K562 (cell line): Measurements from ENCODE around the gene CDCA4. TPM values are rescaled to one million over a fixed set of nuclear protein-coding genes. Genes with fewer than 3 reads are reported as not detected.

ENCODE experiments used
- CHD1 ChIP-seq: fragments of 200-600 bp; sonication (generic); IDR thresholded peaks from one replicate; pipeline ENCODE4 v1.6.1; 2012; ENCODE audit warnings: mild to moderate bottlenecking, moderate library complexity, low read length, inconsistent platforms
- FOXA3 ChIP-seq, 2 experiments: fragments of 450-650 bp in 1 of 2; sonication (generic) in 1 of 2; formaldehyde crosslinking; IDR thresholded peaks in 1 of 2; conservative IDR thresholded peaks in 1 of 2; 2 replicates each; pipeline versions ENCODE4 v1.4.0 to v1.8.0; 2020 to 2022; ENCODE audit warnings: mild to moderate bottlenecking in 2 of 2, missing genetic modification reagents in 1 of 2
- GABPB1 ChIP-seq: sonication (generic); formaldehyde crosslinking; IDR thresholded peaks from 2 replicates; pipeline ENCODE4 v1.8.0; 2022; ENCODE audit warnings: mild to moderate bottlenecking, missing genetic modification reagents
- ILF3 ChIP-seq: fragments of 450-650 bp; IDR thresholded peaks from 2 replicates; pipeline ENCODE4 v1.6.1; 2018; ENCODE audit warnings: antibody characterized with exemption, mild to moderate bottlenecking, moderate library complexity, borderline replicate concordance
- KDM5B ChIP-seq: fragments of 200-600 bp; sonication (generic); IDR thresholded peaks from 2 replicates; pipeline ENCODE4 v1.6.1; 2012; ENCODE audit warnings: low read depth, mild to moderate bottlenecking, moderate library complexity, low read length, control low read depth, inconsistent platforms; ENCODE audit not compliant: insufficient replicate concordance
- KLF10 ChIP-seq: fragments of 250-450 bp; sonication (Bioruptor Pico); IDR thresholded peaks from 2 replicates; pipeline ENCODE4 v1.6.1; 2021; ENCODE audit warnings: matching md5 sums
- NR2C1 ChIP-seq, 2 experiments: fragments of 450-650 bp; IDR thresholded peaks; 2 replicates each; pipeline ENCODE4 v1.6.1; 2017; ENCODE audit warnings: mild to moderate bottlenecking in 2 of 2, antibody characterized with exemption in 1 of 2, inconsistent platforms in 1 of 2, missing compliant biosample characterization in 1 of 2, missing genetic modification characterization in 1 of 2
- NR4A1 ChIP-seq, 2 experiments: fragments of 250-450 bp in 1 of 2; fragments of 450-650 bp in 1 of 2; sonication (Bioruptor Pico) in 1 of 2; IDR thresholded peaks; 2 replicates each; pipeline versions ENCODE4 v1.4.0 to v1.6.1; 2016 to 2020; ENCODE audit warnings: mild to moderate bottlenecking in 2 of 2, missing compliant biosample characterization in 1 of 2, missing genetic modification characterization in 1 of 2, moderate library complexity in 1 of 2
- SMAD2 ChIP-seq: fragments of 150-350 bp; IDR thresholded peaks from 2 replicates; pipeline ENCODE4 v1.6.1; 2014; ENCODE audit warnings: low read depth, mild to moderate bottlenecking, low read length
- TCF7 ChIP-seq: sonication (generic); IDR thresholded peaks from 2 replicates; pipeline ENCODE4 v1.6.1; 2016; ENCODE audit warnings: antibody characterized with exemption, borderline replicate concordance
- TRIM28 ChIP-seq: fragments of 450-650 bp; IDR thresholded peaks from 2 replicates; pipeline ENCODE4 v1.6.1; 2017
- ZNF75A ChIP-seq: fragments of 450-650 bp; formaldehyde crosslinking; IDR thresholded peaks from 2 replicates; pipeline ENCODE4 v1.4.0; 2020; ENCODE audit warnings: mild to moderate bottlenecking
- polyA plus RNA-seq, 8 experiments: library from polyadenylated mRNA; depleted of rRNA in 4 of 8; stranded (reverse) in 5 of 8; unstranded in 3 of 8; fragments of >200 nt; fragmentation: Nextera tagmentation in 2 of 8; fragmentation: Illumina TruSeq in 1 of 8; extraction: Ambion mirVana in 2 of 8; extraction: Trizol in 1 of 8; gene quantifications; 2 replicates each; pipeline versions ENCODE4 v1.2.1 to v1.2.3, GENCODE V29; 2011 to 2014; ENCODE audit warnings: inconsistent platforms in 1 of 8, missing spikeins in 1 of 8
- total RNA-seq, 7 experiments: library from RNA; depleted of rRNA in 6 of 7; stranded (reverse); fragments of >200 nt in 6 of 7; fragmentation: Illumina TruSeq in 2 of 7; extraction: Trizol in 2 of 7; gene quantifications; 2 replicates each; pipeline versions ENCODE4 v1.2.1 to v1.2.3, GENCODE V29; 2011 to 2021; ENCODE audit warnings: low replicate concordance in 1 of 7
- TF ChIP-seq, protein P1 (sequence below): sonication (generic); formaldehyde crosslinking; IDR thresholded peaks from 2 replicates; pipeline ENCODE4 v1.5.0; 2020; ENCODE audit warnings: missing genetic modification reagents
- TF ChIP-seq, protein P2 (sequence below): fragments of 250-450 bp; sonication (Bioruptor Pico); IDR thresholded peaks from 2 replicates; pipeline ENCODE4 v1.8.0; 2022; ENCODE audit warnings: inconsistent platforms, mild to moderate bottlenecking, moderate library complexity, borderline replicate concordance
- TF ChIP-seq, protein P3 (sequence below): fragments of 450-650 bp; formaldehyde crosslinking; IDR thresholded peaks from 2 replicates; pipeline ENCODE4 v1.4.0; 2020; ENCODE audit warnings: mild to moderate bottlenecking, moderate library complexity

Gene CDCA4
- total and polyA plus RNA-seq, 9 of the 15 experiments (the other 6 are each of a cell fraction or from before 2014, with no cell fraction given): 6.6 to 44.2 (median 23.0) TPM

DNA sequence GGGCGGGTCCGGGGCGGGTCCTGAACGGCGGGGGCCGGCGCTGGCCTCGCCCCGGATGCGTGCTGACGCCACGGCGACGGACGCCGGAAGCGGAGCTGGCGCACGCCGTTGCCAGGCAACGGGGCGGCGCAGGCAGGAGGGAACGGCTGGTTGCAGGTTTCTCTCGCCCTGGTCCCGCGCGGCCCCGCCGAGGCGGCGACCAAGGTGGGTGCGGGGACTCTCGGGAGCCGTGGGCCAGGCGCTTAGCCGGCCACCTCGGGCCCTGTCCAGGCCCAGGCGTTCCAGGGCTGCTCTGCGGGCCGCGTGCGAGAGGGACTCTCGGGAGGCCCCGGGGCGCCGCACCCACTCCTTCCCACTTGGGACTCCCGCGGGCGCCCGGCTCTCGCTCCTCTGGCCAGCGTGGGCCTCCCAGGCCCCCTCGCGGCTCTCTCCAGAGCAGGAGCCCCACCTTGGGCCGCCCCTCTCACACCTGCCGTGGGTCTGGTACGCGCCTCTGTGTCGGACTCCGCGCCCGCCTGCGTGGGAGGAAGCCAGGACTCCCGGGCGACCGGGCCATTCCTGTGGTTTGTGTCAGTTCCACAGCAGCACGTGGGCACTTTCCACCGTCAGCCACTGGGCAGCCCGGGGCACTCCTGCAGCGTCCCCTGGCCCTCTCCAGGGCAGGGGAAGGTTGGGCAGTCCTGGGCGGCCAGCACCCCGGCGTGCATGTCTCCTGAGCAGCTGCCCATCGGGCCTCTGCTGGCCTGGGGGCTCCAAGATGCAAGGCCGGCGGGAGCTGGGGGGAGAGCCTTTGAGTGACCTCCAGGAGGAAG, 35.0 kb downstream of the CDCA4 start, which contains the start of gene CLBA1 (continued):
- TF ChIP-seq NR4A1 (CRISPR knock-in tag; IDR thresholded peaks at IDR 0.05) (0 out of 2 replicates have a peak, but pooled peaks have one; percentile 23), NR4A1 (tag; IDR thresholded peaks at IDR 0.05) (no peak), NR2C1 (IDR thresholded peaks at IDR 0.05) (no peak), NR2C1 (tag; IDR thresholded peaks at IDR 0.05) (no peak), CHD1 (no peak), GABPB1 (CRISPR knock-in tag) (peak; percentile 63), TRIM28 (no peak), SMAD2 (no peak), KLF10 (no peak), FOXA3 (CRISPR knock-in tag; conservative IDR thresholded peaks at IDR 0.05 in 1 of 2, IDR thresholded peaks at IDR 0.05 in 1 of 2) (no peak), TCF7 (no peak), ILF3 (no peak), KDM5B (no peak), ZNF75A (CRISPR knock-in tag) (no peak)
- TF ChIP-seq, protein P1, sequence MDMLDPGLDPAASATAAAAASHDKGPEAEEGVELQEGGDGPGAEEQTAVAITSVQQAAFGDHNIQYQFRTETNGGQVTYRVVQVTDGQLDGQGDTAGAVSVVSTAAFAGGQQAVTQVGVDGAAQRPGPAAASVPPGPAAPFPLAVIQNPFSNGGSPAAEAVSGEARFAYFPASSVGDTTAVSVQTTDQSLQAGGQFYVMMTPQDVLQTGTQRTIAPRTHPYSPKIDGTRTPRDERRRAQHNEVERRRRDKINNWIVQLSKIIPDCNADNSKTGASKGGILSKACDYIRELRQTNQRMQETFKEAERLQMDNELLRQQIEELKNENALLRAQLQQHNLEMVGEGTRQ (CRISPR knock-in tag): no peak
- TF ChIP-seq, protein P2, sequence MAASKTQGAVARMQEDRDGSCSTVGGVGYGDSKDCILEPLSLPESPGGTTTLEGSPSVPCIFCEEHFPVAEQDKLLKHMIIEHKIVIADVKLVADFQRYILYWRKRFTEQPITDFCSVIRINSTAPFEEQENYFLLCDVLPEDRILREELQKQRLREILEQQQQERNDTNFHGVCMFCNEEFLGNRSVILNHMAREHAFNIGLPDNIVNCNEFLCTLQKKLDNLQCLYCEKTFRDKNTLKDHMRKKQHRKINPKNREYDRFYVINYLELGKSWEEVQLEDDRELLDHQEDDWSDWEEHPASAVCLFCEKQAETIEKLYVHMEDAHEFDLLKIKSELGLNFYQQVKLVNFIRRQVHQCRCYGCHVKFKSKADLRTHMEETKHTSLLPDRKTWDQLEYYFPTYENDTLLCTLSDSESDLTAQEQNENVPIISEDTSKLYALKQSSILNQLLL: no peak
- TF ChIP-seq, protein P3, sequence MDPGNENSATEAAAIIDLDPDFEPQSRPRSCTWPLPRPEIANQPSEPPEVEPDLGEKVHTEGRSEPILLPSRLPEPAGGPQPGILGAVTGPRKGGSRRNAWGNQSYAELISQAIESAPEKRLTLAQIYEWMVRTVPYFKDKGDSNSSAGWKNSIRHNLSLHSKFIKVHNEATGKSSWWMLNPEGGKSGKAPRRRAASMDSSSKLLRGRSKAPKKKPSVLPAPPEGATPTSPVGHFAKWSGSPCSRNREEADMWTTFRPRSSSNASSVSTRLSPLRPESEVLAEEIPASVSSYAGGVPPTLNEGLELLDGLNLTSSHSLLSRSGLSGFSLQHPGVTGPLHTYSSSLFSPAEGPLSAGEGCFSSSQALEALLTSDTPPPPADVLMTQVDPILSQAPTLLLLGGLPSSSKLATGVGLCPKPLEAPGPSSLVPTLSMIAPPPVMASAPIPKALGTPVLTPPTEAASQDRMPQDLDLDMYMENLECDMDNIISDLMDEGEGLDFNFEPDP (CRISPR knock-in tag): no peak
